ENCODE measurements around the gene RALGAPA2.

Gene RALGAPA2

GRCh38 chr20:20606050-20606449 lies 106.4 kb downstream of the RALGAPA2 start:
- no peaks in the 10 kb centered on the region for H3K9me3 Mint-ChIP-seq
- H3K36me3 Mint-ChIP-seq: peaks cover 44% of the 10 kb centered on the region
- ATAC-seq: no peak
- no peaks in the 10 kb centered on the region for H3K27me3 Mint-ChIP-seq
- no peak overlapping the region for H3K4me3 Mint-ChIP-seq
- H3K4me1 Mint-ChIP-seq: peaks cover 12% of the 10 kb centered on the region
- H3K27ac Mint-ChIP-seq: no peak overlapping the region

GRCh38 chr20:20604907-20605306 lies 107.5 kb downstream of the RALGAPA2 start:
- H3K27ac Mint-ChIP-seq: no peak overlapping the region
- peaks cover 12% of the 10 kb centered on the region for H3K4me1 Mint-ChIP-seq
- H3K9me3 Mint-ChIP-seq: no peaks in the 10 kb centered on the region
- no peaks in the 10 kb centered on the region for H3K27me3 Mint-ChIP-seq
- no peak overlapping the region for H3K4me3 Mint-ChIP-seq
- ATAC-seq: no peak
- peaks cover 38% of the 10 kb centered on the region for H3K36me3 Mint-ChIP-seq

- Mint-ChIP-seq H3K9me3 (no peaks in the 10 kb centered on the region), H3K4me1 (peaks cover 12% of the 10 kb centered on the region), H3K27ac (no peak overlapping the region), H3K36me3 (peaks cover 34% of the 10 kb centered on the region), H3K27me3 (no peaks in the 10 kb centered on the region), H3K4me3 (no peak overlapping the region)
- no peak for ATAC-seq
Measured at GRCh38 chr20:20604357-20604756, 108.1 kb downstream of the RALGAPA2 start.

- Mint-ChIP-seq H3K4me1 (peaks cover 12% of the 10 kb centered on the region), H3K27ac (no peak overlapping the region), H3K4me3 (no peak overlapping the region), H3K9me3 (no peaks in the 10 kb centered on the region), H3K27me3 (no peaks in the 10 kb centered on the region), H3K36me3 (peaks cover 33% of the 10 kb centered on the region)
- ATAC-seq: peak; percentile 78
Measured at GRCh38 chr20:20603339-20603990, 109.0 kb downstream of the RALGAPA2 start.

GRCh38 chr20:20597966-20598365 lies 114.5 kb downstream of the RALGAPA2 start:
- ATAC-seq: no peak
- no peak overlapping the region for H3K4me3 Mint-ChIP-seq
- H3K27me3 Mint-ChIP-seq: no peaks in the 10 kb centered on the region
- H3K36me3 Mint-ChIP-seq: peaks cover 18% of the 10 kb centered on the region
- peaks cover 6% of the 10 kb centered on the region for H3K4me1 Mint-ChIP-seq
- no peak overlapping the region for H3K27ac Mint-ChIP-seq
- no peaks in the 10 kb centered on the region for H3K9me3 Mint-ChIP-seq

GRCh38 chr20:20594171-20594530 lies 118.3 kb downstream of the RALGAPA2 start:
- Mint-ChIP-seq H3K27ac (no peak overlapping the region), H3K27me3 (no peaks in the 10 kb centered on the region), H3K4me3 (no peak overlapping the region), H3K36me3 (peaks cover 32% of the 10 kb centered on the region), H3K4me1 (peaks cover 6% of the 10 kb centered on the region), H3K9me3 (no peaks in the 10 kb centered on the region)
- no peak for ATAC-seq

GRCh38 chr20:20593447-20594170 lies 118.8 kb downstream of the RALGAPA2 start:
- no peak overlapping the region for H3K4me3 Mint-ChIP-seq
- peaks cover 6% of the 10 kb centered on the region for H3K4me1 Mint-ChIP-seq
- H3K9me3 Mint-ChIP-seq: no peaks in the 10 kb centered on the region
- no peak overlapping the region for H3K27ac Mint-ChIP-seq
- no peak for ATAC-seq
- peaks cover 33% of the 10 kb centered on the region for H3K36me3 Mint-ChIP-seq
- no peaks in the 10 kb centered on the region for H3K27me3 Mint-ChIP-seq

GRCh38 chr20:20585146-20585545 lies 127.3 kb downstream of the RALGAPA2 start:
- no peaks in the 10 kb centered on the region for H3K4me1 Mint-ChIP-seq
- H3K36me3 Mint-ChIP-seq: peaks cover 67% of the 10 kb centered on the region
- H3K4me3 Mint-ChIP-seq: no peak overlapping the region
- no peak overlapping the region for H3K27ac Mint-ChIP-seq
- H3K27me3 Mint-ChIP-seq: no peaks in the 10 kb centered on the region
- no peaks in the 10 kb centered on the region for H3K9me3 Mint-ChIP-seq
- no peak for ATAC-seq

GRCh38 chr20:20582734-20583133 lies 129.7 kb downstream of the RALGAPA2 start:
- Mint-ChIP-seq H3K4me3 (no peak overlapping the region), H3K9me3 (no peaks in the 10 kb centered on the region), H3K27ac (no peak overlapping the region), H3K4me1 (no peaks in the 10 kb centered on the region), H3K27me3 (no peaks in the 10 kb centered on the region), H3K36me3 (peaks cover 62% of the 10 kb centered on the region)
- no peak for ATAC-seq

GRCh38 chr20:20580139-20580538 lies 132.3 kb downstream of the RALGAPA2 start:
- Mint-ChIP-seq H3K27me3 (no peaks in the 10 kb centered on the region), H3K4me3 (no peak overlapping the region), H3K4me1 (no peaks in the 10 kb centered on the region), H3K27ac (no peak overlapping the region), H3K36me3 (peaks cover 47% of the 10 kb centered on the region), H3K9me3 (no peaks in the 10 kb centered on the region)
- ATAC-seq: no peak

- no peaks in the 10 kb centered on the region for H3K4me1 Mint-ChIP-seq
- H3K27ac Mint-ChIP-seq: no peak overlapping the region
- no peaks in the 10 kb centered on the region for H3K9me3 Mint-ChIP-seq
- no peak overlapping the region for H3K4me3 Mint-ChIP-seq
- H3K36me3 Mint-ChIP-seq: peaks cover 43% of the 10 kb centered on the region
- H3K27me3 Mint-ChIP-seq: no peaks in the 10 kb centered on the region
- ATAC-seq: no peak
Measured at GRCh38 chr20:20578838-20579237, 133.6 kb downstream of the RALGAPA2 start.

GRCh38 chr20:20573797-20574196 lies 138.6 kb downstream of the RALGAPA2 start:
- H3K27me3 Mint-ChIP-seq: no peaks in the 10 kb centered on the region
- H3K9me3 Mint-ChIP-seq: no peaks in the 10 kb centered on the region
- H3K4me3 Mint-ChIP-seq: no peak overlapping the region
- H3K36me3 Mint-ChIP-seq: peaks cover 33% of the 10 kb centered on the region
- H3K27ac Mint-ChIP-seq: no peak overlapping the region
- no peak for ATAC-seq
- peaks cover 5% of the 10 kb centered on the region for H3K4me1 Mint-ChIP-seq

GRCh38 chr20:20571068-20571780 lies 141.2 kb downstream of the RALGAPA2 start:
- H3K27me3 Mint-ChIP-seq: no peaks in the 10 kb centered on the region
- ATAC-seq: no peak
- no peak overlapping the region for H3K27ac Mint-ChIP-seq
- peaks cover 5% of the 10 kb centered on the region for H3K4me1 Mint-ChIP-seq
- no peaks in the 10 kb centered on the region for H3K9me3 Mint-ChIP-seq
- no peak overlapping the region for H3K4me3 Mint-ChIP-seq
- H3K36me3 Mint-ChIP-seq: peaks cover 28% of the 10 kb centered on the region

GRCh38 chr20:20568604-20569205 lies 143.7 kb downstream of the RALGAPA2 start:
- no peak for ATAC-seq
- H3K27ac Mint-ChIP-seq: no peak overlapping the region
- peaks cover 5% of the 10 kb centered on the region for H3K4me1 Mint-ChIP-seq
- peaks cover 25% of the 10 kb centered on the region for H3K36me3 Mint-ChIP-seq
- no peak overlapping the region for H3K4me3 Mint-ChIP-seq
- H3K27me3 Mint-ChIP-seq: no peaks in the 10 kb centered on the region
- H3K9me3 Mint-ChIP-seq: no peaks in the 10 kb centered on the region

GRCh38 chr20:20567712-20568111 lies 144.7 kb downstream of the RALGAPA2 start:
- Mint-ChIP-seq H3K36me3 (peaks cover 25% of the 10 kb centered on the region), H3K4me1 (peaks cover 5% of the 10 kb centered on the region), H3K27me3 (no peaks in the 10 kb centered on the region), H3K9me3 (no peaks in the 10 kb centered on the region), H3K27ac (no peak overlapping the region), H3K4me3 (no peak overlapping the region)
- no peak for ATAC-seq
